DMS79 treated with DMSO at 0.1 percent for 48 hours (cell line): Measurements from ENCODE around the gene GYS1.
"Not testable (repeated sequence)": the region's sequence is repeated elsewhere in the genome, so short reads cannot be mapped to it uniquely, and the experiment has no call there.

Experiments used
- DNase-seq: peaks from one replicate; lab custom pipeline; 2025; lab: John Stamatoyannopoulos, UW

Gene GYS1

DNA sequence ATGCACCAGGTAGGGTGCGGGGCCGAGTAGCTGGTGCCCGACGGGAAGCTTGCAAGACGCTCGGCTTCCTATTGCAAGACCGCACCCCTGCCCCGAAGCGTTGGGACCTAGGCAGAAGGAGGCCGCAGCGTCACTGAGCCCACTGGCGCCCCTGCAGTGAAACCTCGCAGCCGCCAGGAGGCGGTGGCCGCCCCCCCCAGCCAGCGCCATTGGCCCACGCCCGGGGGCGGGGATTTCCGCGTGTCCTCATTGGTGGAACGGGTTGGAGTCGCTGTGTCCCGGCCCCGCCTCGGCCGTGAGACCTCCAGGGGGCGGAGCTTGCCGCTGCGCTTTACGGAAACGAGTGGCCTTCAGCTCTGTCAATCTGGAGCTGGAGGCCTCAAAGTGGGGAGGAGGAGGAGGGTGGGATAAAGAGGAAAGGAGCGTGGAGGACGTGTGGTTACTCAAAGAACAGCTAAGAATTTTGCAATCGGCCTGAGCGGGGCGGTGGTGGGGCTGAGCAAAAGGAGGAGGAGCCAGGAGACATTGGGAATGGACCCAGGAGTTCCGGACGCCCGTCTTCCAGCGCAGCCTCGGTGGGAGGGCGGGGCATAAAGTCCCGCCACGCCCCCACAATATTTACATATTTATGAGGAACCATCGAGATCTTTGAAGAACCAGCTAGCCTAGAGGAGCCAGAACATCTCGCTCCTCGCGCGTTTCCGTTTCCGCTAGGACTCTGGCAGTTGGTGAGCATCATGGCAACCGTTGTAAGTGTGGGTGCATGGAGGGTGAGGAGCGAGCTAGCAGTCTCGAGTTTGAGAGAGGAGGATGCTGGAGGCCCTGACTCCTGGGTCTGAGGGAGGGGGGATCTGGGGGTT lies at the start of gene GYS1, which contains the start of gene RUVBL2:
GYS1 (minus strand) TSS at position 135 of the 860 bp plus-strand sequence. CDS start 197 bp downstream, outside the sequence.
RUVBL2 (plus strand) TSS at position 713 of the 860 bp plus-strand sequence; CDS start at position 738, 25 bp downstream.
- peak; percentile 99 for DNase-seq

- not testable (repeated sequence) for DNase-seq
Observed at GRCh38 chr19:49042666-49043065, 49.6 kb upstream of the GYS1 start.

DNA sequence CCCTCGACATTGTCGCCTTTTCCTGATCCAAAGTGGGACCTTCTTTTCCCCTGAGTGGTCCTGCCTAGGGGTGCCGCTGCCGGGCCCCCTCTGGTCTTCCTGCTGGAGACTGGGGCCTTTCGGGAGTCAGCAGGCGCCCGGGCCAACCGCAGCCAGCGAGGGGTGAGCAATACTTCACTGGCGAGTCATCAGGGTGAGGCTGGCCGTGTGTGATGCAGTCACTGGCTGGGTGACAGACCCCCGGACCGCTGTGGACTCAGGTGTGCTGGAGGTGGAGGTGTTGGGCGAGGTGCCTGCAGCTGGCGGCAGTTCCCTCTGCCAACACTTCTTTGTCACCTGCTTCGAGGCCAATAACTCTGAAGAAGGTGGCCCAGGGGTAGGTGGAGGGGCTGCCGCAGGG lies 49.1 kb upstream of the GYS1 start:
- no peak for DNase-seq

- DNase-seq: not testable (repeated sequence)
Observed at GRCh38 chr19:49039736-49040135, 46.6 kb upstream of the GYS1 start.

GRCh38 chr19:49038557-49039276 lies 45.6 kb upstream of the GYS1 start:
- DNase-seq: not testable (repeated sequence)

DNA sequence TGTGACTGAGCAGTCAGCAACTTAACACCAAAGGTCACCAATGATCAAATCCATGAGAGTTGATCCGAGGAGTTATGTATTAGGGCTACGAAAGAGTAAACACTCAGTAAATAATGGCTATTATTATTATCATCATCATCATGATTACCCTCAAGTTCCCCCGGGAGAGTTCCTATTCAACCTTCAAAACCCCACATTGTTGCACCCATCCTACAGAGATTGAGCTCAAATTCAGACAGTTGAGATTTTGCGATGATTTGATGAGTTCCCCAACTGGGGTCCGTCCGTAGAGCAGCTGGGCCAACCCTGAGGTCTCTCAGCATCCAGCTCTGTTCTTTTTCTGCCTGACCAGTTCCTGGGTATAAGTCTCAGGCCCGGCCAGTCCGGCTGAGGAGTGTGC lies 45.0 kb upstream of the GYS1 start:
- not testable (repeated sequence) for DNase-seq

DNA sequence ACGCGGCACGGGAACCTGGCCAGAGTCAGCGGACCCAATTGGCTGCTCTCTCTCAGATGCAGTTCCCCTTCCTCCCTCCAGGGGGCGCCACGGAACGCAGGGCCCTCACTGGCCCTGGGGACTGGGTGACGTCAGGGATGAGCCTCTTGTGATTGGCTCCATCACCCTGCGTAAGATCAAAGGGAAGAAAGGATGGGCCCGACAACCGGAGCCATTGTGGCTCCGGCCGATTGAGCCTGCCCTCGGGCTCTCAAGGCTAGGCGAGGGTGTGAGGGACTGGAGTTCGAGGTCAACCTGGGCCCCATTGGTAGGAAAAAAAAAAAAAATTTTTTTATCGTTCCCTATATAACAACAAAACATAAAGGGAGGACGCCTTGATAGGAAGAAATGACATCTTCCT lies 43.7 kb upstream of the GYS1 start, which contains the start of gene CGB1:
CGB1 (minus strand) TSS at position 81 of the 400 bp plus-strand sequence. CDS start 184 bp downstream, outside the sequence.
- not testable (repeated sequence) for DNase-seq

GRCh38 chr19:49031642-49032301 lies 38.7 kb upstream of the GYS1 start, which contains the start of gene CGB2:
Gene CGB2 (plus strand): TSS chr19:49031890. CDS start chr19:49032096, 206 bp downstream.
- peak; percentile 18 for DNase-seq

DNA sequence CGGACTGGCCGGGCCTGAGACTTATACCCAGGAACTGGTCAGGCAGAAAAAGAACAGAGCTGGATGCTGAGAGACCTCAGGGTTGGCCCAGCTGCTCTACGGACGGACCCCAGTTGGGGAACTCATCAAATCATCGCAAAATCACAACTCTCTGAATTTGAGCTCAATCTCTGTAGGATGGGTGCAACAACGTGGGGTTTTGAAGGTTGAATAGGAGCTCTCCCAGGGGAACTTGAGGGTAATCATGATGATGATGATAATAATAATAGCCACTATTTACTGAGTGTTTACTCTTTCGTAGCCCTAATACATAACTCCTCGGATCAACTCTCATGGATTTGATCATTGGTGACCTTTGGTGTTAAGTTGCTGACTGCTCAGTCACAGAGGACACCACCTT lies 37.2 kb upstream of the GYS1 start:
- not testable (repeated sequence) for DNase-seq

GRCh38 chr19:49029749-49030148 lies 36.6 kb upstream of the GYS1 start:
- DNase-seq: not testable (repeated sequence)

GRCh38 chr19:49028686-49029085 lies 35.6 kb upstream of the GYS1 start:
- not testable (repeated sequence) for DNase-seq

DNA sequence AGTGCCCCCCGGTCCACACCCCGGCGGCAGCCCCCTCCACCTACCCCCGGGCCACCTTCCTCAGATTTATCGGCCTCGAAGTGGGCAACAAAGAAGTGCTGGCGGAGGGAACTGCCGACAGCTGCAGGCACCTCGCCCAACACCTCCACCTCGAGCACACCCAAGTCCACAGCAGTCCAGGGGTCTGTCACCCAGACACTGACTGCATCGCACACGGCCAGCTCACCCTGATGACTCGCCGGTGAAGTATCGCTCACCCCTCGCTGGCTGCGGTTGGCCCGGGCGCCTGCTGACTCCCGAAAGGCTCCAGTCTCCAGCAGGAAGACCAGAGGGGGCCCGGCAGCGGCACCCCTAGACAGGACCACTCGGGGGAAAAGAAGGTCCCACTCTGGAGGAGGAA lies 32.5 kb upstream of the GYS1 start:
- not testable (repeated sequence) for DNase-seq

DNA sequence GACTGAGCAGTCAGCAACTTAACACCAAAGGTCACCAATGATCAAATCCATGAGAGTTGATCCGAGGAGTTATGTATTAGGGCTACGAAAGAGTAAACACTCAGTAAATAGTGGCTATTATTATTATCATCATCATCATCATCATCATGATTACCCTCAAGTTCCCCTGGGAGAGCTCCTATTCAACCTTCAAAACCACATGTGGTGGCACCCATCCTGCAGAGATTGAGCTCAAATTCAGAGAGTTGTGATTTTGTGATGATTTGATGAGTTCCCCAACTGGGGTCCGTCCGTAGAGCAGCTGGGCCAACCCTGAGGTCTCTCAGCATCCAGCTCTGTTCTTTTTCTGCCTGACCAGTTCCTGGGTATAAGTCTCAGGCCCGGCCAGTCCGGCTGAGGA lies 32.0 kb upstream of the GYS1 start:
- DNase-seq: not testable (repeated sequence)

GRCh38 chr19:49024233-49024632 lies 31.1 kb upstream of the GYS1 start, which contains the start of gene CGB3:
Gene CGB3 (minus strand): TSS chr19:49024333. CDS start chr19:49023971, 362 bp downstream.
- not testable (repeated sequence) for DNase-seq

DNA sequence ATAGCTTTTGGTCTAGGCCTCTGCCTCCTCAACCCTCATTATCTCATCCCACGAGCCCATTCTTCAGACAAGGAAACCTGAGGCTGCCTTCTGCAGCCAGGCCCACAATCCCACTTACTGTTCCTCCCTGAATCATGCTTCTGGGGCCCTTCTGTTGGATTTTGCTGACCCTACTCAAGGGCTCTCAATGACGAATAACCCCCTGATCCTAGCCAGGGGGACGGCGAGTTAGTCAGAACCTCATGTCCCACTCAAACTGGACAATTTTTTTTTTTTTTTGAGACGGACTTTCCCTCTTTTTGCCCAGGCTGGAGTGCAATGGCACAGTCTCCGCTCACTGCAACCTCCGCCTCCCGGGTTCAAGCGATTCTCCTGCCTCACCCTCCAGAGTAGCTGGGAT lies 29.0 kb upstream of the GYS1 start:
- DNase-seq: no peak

- DNase-seq: no peak
Observed at GRCh38 chr19:49020931-49021895, 28.1 kb upstream of the GYS1 start.

GRCh38 chr19:49020342-49020741 lies 27.2 kb upstream of the GYS1 start:
- DNase-seq: no peak

- DNase-seq: no peak
Observed at GRCh38 chr19:49019242-49019932, 26.3 kb upstream of the GYS1 start.

GRCh38 chr19:49018388-49019241 lies 25.5 kb upstream of the GYS1 start:
- not testable (repeated sequence) for DNase-seq
